Measurements from ENCODE around the gene HSD17B13. TPM values are rescaled to one million over a fixed set of nuclear protein-coding genes. Genes with fewer than 3 reads are reported as not detected.

Gene HSD17B13
- total RNA-seq, 4 donors from 2014 or later = 0.49 to 143 (median 7.6) TPM

DNA sequence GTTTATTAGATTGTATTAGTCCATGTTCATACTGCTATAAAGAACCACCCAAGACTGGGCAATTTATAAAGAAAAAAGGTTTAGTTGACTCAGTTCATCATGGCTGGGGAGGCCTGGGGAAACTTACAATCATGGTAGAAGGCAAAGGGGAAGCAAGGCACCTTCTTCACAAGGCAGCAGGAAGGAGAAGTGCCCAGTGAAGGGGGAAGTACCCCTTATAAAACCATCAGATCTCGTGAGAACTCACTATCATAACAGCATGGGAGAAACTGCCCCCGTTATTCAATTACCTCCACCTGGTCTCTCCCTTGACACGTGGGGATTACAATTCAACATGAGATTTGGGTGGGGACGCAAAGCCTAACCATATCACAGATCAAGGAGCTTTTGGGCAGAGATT is 8.1 kb upstream of the HSD17B13 start:
- H3K27me3 ChIP-seq = no peaks in the 10 kb centered on the region

DNA sequence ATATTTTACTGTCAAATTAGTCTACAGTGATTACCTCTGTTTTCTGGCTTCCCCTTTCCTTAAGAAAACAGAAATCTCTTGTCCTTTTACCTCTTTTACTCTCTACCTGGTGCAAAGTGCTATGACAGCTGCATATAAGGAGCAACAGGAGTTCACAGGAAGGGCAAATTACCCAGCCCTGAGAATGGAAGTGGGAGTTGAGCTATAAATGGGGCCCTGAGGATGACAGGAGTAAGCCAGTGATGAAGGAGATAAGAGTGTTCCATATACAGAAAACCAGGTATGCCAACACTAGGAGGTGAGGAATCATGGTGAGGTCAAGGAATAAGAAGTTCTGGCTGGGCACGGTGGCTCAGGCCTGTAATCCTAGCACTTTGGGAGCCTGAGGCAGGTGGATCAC is 4.5 kb upstream of the HSD17B13 start:
- Histone ChIP-seq H3K27ac (no peak overlapping the region), H3K4me1 (no peaks in the 10 kb centered on the region), H3K9me3 (no peaks in the 10 kb centered on the region), H3K36me3 (no peaks in the 10 kb centered on the region), H3K27me3 (no peaks in the 10 kb centered on the region), H3K4me3 (no peak overlapping the region)
- DNase-seq (ENCODE audit: low spot score in 2 of 2) = no peak
- WGBS = 85% methylated on average over 1 of the region's 1 CpG
- TF ChIP-seq POLR2AphosphoS5 (IDR thresholded peaks at IDR 0.05) = no peak
- no peak for TF ChIP-seq EP300 (IDR thresholded peaks at IDR 0.05)
- TF ChIP-seq POLR2A (IDR thresholded peaks at IDR 0.05) = no peak
- TF ChIP-seq, protein P1, sequence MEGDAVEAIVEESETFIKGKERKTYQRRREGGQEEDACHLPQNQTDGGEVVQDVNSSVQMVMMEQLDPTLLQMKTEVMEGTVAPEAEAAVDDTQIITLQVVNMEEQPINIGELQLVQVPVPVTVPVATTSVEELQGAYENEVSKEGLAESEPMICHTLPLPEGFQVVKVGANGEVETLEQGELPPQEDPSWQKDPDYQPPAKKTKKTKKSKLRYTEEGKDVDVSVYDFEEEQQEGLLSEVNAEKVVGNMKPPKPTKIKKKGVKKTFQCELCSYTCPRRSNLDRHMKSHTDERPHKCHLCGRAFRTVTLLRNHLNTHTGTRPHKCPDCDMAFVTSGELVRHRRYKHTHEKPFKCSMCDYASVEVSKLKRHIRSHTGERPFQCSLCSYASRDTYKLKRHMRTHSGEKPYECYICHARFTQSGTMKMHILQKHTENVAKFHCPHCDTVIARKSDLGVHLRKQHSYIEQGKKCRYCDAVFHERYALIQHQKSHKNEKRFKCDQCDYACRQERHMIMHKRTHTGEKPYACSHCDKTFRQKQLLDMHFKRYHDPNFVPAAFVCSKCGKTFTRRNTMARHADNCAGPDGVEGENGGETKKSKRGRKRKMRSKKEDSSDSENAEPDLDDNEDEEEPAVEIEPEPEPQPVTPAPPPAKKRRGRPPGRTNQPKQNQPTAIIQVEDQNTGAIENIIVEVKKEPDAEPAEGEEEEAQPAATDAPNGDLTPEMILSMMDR (IDR thresholded peaks at IDR 0.05) = no peak

More for the DNA sequence above, 8.1 kb upstream of the HSD17B13 start:
- TF ChIP-seq POLR2A (IDR thresholded peaks at IDR 0.05) (no peak), POLR2AphosphoS5 (IDR thresholded peaks at IDR 0.05) (no peak), EP300 (IDR thresholded peaks at IDR 0.05) (no peak)
- TF ChIP-seq, protein P1 (IDR thresholded peaks at IDR 0.05) = no peak
- DNase-seq (ENCODE audit: low spot score in 2 of 2) = no peak
- Histone ChIP-seq H3K4me3 (no peak overlapping the region), H3K4me1 (no peaks in the 10 kb centered on the region), H3K9me3 (peaks cover 17% of the 10 kb centered on the region), H3K36me3 (peaks cover 11% of the 10 kb centered on the region), H3K27ac (no peak overlapping the region)
- WGBS = 87% methylated on average over 4 of the region's 4 CpGs

DNA sequence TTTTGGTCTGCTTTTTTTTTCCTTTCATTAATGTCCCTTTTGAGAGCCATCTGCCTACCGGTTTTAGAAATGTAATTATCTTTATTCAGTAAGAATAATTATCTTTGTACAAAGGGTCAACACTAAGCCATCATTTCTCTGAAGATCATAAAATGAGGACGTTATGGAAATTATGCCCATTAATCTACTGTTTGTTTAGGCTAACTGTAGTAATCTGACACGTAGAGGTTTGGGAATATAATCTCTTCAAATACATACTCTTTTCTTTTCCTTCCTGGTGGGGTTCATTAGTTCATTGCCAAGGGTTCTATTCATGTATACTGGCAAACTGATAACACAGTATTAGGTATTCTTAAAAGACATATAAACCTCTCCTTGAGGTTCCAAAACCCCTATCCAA is 3.8 kb upstream of the HSD17B13 start:
- Histone ChIP-seq H3K27ac (no peak overlapping the region), H3K27me3 (no peaks in the 10 kb centered on the region), H3K4me3 (no peak overlapping the region), H3K36me3 (no peaks in the 10 kb centered on the region), H3K4me1 (no peaks in the 10 kb centered on the region), H3K9me3 (no peaks in the 10 kb centered on the region)
- TF ChIP-seq, protein P1 (IDR thresholded peaks at IDR 0.05) = no peak
- no peak for TF ChIP-seq EP300 (IDR thresholded peaks at IDR 0.05)
- TF ChIP-seq POLR2AphosphoS5 (IDR thresholded peaks at IDR 0.05) = no peak
- no peak for TF ChIP-seq POLR2A (IDR thresholded peaks at IDR 0.05)
- 79% methylated on average over 3 of the region's 3 CpGs for WGBS
- DNase-seq (ENCODE audit: low spot score in 2 of 2) = no peak

DNA sequence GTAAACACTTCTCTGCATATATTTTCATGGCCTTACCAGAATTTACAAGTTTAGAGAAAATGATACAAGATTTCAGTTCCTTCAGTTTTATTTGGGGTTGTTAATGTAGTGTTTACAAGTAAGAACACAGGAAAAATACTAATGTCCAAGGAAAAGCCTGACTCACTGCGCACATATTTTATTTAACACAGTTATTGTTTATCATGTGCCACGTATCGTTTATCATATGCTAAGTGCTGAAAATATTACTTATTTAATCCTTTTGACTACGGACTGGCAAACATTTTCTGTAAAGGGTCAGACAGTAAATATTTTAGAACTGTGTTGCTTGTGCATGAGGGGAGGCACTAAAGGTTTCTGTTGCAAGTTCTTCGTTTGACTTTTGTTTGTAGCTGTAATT is 794 bp downstream of the HSD17B13 start:
- TF ChIP-seq EP300 (IDR thresholded peaks at IDR 0.05) (no peak), POLR2AphosphoS5 (IDR thresholded peaks at IDR 0.05) (no peak), POLR2A (IDR thresholded peaks at IDR 0.05) (no peak)
- TF ChIP-seq, protein P1 (IDR thresholded peaks at IDR 0.05) = no peak
- Histone ChIP-seq H3K27me3 (no peaks in the 10 kb centered on the region), H3K4me3 (no peak overlapping the region), H3K27ac (no peak overlapping the region), H3K4me1 (no peaks in the 10 kb centered on the region), H3K36me3 (no peaks in the 10 kb centered on the region), H3K9me3 (no peaks in the 10 kb centered on the region)
- DNase-seq (ENCODE audit: low spot score in 2 of 2) = no peak
- WGBS = 48% methylated on average over 5 of the region's 5 CpGs

DNA sequence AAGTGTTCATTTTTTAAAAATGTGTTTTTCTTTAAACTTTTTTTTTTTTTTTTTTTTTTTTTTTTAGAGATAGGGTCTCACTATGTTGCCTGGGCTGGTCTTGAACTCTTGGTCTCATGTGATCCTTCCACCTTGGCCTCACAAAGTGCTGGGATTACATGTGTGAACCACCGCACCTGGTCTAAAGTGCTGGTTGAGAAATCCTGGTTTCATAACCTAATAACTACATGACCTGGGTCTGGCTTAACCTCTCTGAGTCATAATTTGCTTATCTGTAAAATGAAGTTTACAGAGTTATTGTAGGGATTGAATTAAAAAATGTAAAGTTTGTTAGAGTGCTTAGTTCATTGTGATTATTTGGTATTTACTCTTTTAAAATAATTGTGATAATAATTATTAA is 5.2 kb downstream of the HSD17B13 start:
- Histone ChIP-seq H3K27ac (no peak overlapping the region), H3K27me3 (no peaks in the 10 kb centered on the region), H3K36me3 (no peaks in the 10 kb centered on the region), H3K4me3 (no peak overlapping the region), H3K4me1 (no peaks in the 10 kb centered on the region), H3K9me3 (no peaks in the 10 kb centered on the region)
- TF ChIP-seq POLR2A (IDR thresholded peaks at IDR 0.05) (no peak), POLR2AphosphoS5 (IDR thresholded peaks at IDR 0.05) (no peak), EP300 (IDR thresholded peaks at IDR 0.05) (no peak)
- TF ChIP-seq, protein P1 (IDR thresholded peaks at IDR 0.05) = no peak
- 67% methylated on average over 1 of the region's 1 CpG for WGBS
- DNase-seq (ENCODE audit: low spot score in 2 of 2) = no peak

All from suprapubic skin (tissue), 4 donors.